NCI-H2171 (cell line): ENCODE results near the gene NPAS3.

Source experiments
- DNase-seq: peaks from one replicate; lab custom pipeline; 2025; lab: John Stamatoyannopoulos, UW

NPAS3 gene

GRCh38 chr14:33799705-33800570 is 861.3 kb downstream of the NPAS3 start:
- DNase-seq = no peak

- DNase-seq = no peak
Measured at GRCh38 chr14:33800735-33801163, 862.1 kb downstream of the NPAS3 start.

DNA sequence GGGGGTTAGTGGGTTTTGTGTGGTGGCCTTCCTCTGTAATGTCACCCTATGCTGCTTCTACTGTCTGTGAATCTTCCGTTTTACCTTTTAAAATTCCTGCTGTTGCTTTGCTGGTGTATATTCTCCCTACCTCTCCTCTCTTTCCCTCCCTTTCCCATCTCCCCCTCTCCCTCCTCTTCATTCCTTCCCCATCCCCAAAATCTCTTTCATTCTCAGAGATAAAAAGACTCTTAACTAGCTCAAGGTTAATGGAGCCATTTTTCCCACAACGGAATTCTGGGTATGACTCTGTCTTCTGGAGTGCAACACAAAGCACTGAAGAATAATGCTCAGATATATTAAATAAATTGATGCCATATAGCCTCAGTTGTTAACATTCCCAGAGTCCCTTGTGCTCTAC is 864.1 kb downstream of the NPAS3 start:
- no peak for DNase-seq

- no peak for DNase-seq
Measured at GRCh38 chr14:33805593-33805992, 866.9 kb downstream of the NPAS3 start.

DNA sequence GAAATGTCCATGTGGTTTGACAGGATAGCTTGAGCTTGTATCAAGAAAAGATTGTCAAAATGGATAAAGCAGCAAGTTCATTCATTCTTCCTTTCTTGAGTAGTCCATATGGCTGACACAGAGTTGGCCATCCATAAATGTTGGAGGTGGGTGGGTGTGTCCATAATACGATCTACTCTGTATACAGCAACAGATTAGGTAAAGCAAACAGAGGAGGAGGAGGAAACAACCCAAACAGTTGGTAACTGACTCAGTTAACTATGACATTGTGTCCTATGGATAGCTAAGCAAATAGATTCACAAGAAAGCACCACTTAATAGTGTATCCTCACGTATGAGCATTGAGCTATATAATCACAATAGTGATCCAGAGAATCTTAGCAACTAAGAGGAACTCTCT is 868.2 kb downstream of the NPAS3 start:
- DNase-seq = no peak

DNA sequence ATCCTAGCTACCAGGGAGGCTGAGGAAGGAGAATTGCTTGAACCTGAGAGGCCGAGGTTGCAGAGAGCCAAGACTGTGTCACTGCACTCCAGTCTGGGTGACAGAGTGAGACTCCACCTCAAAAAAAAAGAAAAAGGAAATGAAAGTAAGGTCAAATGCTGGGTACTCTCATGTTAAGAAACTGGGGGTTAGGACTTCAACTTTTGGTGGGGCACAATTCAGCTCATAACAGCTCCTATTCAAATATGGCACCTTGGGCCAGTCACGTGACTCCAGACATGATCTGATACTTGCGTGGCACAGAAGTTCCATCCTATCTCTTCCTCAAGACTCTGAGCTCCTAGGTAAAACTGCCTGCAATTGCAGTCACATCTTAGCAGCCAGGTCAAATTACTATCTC is 869.5 kb downstream of the NPAS3 start:
- no peak for DNase-seq

GRCh38 chr14:33809396-33809981 is 870.8 kb downstream of the NPAS3 start:
- DNase-seq = no peak

GRCh38 chr14:33810308-33810707 is 871.6 kb downstream of the NPAS3 start:
- DNase-seq = no peak

DNA sequence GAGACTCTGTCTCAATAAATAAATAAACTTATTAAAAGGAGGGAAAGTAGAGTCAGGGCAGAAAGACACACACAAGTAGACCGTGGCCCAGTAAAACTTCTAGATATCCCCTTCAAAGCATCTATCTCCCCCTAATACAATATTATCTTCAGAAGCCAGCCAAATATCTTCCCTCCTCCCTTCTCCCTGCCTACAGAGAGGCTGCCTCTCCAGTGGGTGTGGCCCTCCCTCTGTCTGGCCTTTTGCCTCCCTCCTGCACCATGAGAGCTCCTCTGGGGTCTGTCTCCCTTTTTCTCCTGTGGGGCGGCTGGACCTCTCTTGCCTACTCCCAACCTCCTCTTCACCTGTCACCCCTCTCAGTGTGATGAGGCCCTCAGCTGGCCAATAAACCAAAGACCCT is 873.0 kb downstream of the NPAS3 start:
- no peak for DNase-seq

DNA sequence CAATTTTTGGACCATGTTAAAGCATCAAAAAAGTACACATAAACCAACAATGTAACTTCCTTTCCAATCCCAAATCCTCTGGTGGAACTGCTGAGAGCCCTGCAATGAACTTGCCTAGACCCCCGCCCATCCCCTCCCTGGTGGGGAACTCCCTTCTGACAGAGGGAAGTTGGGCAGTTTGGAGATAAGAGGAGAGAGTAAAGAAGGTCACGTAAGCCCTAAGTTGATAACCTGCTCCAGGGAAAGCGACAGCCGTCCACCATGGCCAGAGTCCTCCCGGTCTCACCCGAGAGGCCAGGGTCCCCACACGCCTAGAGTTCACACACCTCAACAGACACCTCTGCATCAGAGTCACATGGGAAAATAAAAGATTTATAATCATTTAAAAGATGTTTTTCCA is 873.5 kb downstream of the NPAS3 start:
- DNase-seq = no peak

DNA sequence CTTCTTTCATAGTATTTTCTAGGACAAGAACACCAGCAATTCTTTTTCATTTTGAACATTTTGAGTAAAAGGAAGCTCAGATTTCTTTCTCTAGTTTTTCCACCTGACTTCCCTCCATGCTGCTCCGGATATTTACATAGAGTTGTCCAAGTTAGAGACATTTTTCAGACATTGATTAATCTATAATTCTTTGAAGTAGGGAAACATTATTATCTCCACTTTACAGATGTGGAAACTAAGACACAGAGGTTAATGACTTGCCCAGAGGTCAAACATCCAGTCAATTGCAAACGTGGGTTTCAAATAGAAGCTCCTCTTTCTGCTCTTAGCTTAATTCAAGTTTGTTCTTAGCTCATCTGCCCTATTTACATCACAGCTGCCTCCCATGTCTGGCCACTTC is 873.9 kb downstream of the NPAS3 start:
- DNase-seq = no peak

GRCh38 chr14:33814010-33814409 is 875.3 kb downstream of the NPAS3 start:
- no peak for DNase-seq

DNA sequence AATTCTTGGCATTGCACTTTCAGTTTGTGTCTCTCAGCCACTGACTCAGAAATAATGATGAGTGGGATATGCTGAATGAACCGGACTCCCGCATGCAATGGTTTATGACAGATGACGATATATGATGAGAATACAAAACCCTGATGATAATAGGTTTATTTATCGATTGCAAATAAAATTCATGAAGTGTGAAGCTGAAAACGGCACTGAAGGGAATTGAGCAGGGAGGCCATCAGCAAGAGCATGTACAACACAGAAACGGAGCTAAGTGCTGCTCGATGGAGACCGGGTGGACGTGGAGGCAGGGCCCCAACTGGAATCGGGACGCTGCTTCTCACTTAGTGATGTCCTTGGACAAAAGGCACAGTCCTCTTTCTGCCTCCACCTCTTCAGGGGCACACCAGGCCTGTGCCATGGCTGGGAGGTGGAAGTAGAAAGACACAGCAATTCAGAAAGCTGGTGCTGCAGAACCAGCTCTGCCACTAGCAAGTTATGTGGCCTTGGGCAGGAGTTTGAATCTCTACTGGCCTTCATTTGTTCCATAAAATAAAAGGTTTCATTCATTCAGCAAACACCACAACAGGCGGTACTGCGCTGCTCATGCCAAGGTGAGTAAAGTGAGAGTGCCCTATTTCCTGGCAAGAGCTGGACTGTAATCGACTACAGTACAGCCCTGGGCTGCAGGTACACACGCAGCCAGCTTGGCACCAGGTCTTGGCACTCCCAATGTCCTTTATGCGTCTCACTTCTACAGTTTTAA is 895.2 kb downstream of the NPAS3 start:
- no peak for DNase-seq

- no peak for DNase-seq
Measured at GRCh38 chr14:33834466-33835260, 896.0 kb downstream of the NPAS3 start.

- no peak for DNase-seq
Measured at GRCh38 chr14:33835261-33835655, 896.6 kb downstream of the NPAS3 start.

DNA sequence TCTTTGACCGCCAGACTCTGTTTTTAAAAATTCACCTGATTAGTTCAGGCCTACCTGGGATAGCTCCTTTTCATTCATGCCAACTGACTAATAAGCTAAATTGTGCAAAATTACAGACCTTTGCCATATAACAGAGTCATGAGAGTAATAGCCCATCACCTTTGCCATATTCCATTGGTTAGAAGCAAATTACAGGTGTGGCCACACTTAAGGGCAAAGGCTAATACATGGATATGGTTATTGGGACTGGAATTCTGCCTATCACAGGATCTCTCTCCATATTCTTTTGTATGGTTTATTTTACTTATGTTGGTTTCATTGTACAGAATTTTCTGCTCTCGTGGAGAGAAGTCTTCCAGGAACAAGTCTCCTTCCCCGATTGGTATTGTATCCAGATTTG is 897.0 kb downstream of the NPAS3 start:
- DNase-seq = no peak

DNA sequence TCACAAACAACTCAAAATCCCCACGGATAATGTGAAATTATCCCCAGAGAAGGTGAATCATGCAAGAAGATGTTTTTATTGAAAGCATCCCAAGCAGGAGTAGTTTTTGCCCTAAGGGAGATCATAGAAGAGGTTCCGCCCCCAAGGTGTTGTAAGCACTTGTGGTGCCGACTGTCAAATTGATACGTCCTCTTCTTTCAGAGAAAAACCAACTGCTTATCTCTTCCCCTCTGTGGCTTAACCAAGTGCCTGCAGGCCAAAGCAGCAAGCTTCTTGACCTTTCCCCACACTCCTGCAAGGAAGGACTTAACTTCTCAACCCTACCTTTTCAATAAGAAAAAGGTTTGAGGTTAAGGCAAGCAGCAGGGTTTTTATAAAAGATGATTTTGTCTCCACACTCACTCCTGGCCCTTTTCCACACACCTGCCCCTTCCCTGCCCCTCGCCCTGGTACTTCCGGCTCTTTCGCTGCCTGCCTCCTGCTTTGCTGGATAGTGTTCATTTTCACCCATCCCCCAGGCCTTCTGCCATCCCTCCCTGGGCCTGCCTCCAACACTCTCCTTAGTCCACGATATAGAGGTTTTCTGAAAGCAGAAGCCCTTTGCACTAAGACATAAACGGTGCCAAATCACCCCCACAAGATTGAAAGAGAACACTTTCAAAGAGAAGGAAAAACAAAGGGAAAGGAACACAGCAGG is 897.7 kb downstream of the NPAS3 start:
- peak; percentile 52 for DNase-seq

DNA sequence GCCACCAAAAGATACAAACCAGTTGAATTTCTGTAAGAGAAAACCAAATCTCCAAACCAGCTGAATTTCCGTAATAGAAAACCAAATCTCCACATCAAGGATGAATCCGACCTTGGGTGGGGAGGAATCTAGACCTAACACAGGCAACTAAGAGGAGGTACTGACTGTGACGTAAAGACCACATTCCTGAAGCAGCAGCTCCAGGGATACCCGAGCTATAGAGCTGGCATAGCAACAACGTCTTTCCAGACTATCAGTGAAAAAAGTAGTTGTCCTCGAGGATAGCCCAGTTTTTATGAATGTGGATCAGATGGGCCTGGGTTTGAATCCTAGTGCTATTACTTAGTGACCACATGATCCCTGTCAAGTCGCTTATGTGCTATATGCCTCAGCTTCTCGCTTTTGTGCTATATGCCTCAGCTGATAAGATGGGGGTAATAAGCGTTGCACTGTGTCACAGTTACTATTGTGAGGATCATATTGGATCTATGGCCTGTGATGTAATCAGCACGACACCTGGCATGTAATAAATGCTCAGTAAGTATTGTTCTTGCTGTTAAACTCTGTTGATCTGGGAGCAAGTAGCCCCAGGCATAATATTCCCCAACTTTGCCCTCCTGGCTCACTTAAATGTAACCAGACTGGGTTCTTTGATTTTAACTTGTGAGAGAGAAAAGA is 898.4 kb downstream of the NPAS3 start:
- no peak for DNase-seq

- peak; percentile 11 for DNase-seq
Measured at GRCh38 chr14:33837943-33838683, 899.4 kb downstream of the NPAS3 start.
